Right ventricle myocardium superior (tissue), 1 donor: Measurements from ENCODE around the gene HRCT1. TPM values are rescaled to one million over a fixed set of nuclear protein-coding genes. Genes with fewer than 3 reads are reported as not detected.
"Not testable (repeated sequence)": the region's sequence is repeated elsewhere in the genome, so short reads cannot be mapped to it uniquely, and the experiment has no call there.

ENCODE experiments used
- ATAC-seq: fragments of 200-7000 bp; cut with Tn5 transposase; one replicate; pipeline ENCODE4 v1.9.1; 2020; ENCODE audit warnings: mild to moderate bottlenecking; ENCODE audit not compliant: poor library complexity
- DNase-seq: peaks from one replicate; pipeline ENCODE4 v3.0.0-alpha.2; 2020
- intact Hi-C: fragments of 100-400 bp; cut with DNase I; formaldehyde crosslinking; loops from one replicate; pipeline ENCODE4 v1.11.2; 2022
- total RNA-seq: library from RNA; stranded (reverse); fragmentation: NEBNext Ultra II Directional; extraction: Animal tissue kit (Norgen Biotek cat#: 25700); gene quantifications from one replicate; pipeline ENCODE4 v1.2.1, GENCODE V29; 2021
- donor health status: DM: no; HTN: yes; CAD: no; lungs with severe emphysema.

HRCT1 gene
- total RNA-seq, 1 donor from 2014 or later, result 7.4 TPM

GRCh38 chr9:35884908-35885307 lies 21.1 kb upstream of the HRCT1 start:
- intact Hi-C loops, result loop anchor here (10.0 kb wide), 1 partner anchor 240 kb away; no protein-coding TSS in a partner anchor

GRCh38 chr9:35891646-35892045 lies 14.4 kb upstream of the HRCT1 start:
- ATAC-seq (no peak), DNase-seq (no peak)
- intact Hi-C loops, result no loop called here

More at GRCh38 chr9:35884908-35885307, 21.1 kb upstream of the HRCT1 start:
- DNase-seq, ATAC-seq: not testable (repeated sequence)

GRCh38 chr9:35892051-35892450 lies 14.0 kb upstream of the HRCT1 start:
- DNase-seq (no peak), ATAC-seq (no peak)
- intact Hi-C loops, result no loop called here

GRCh38 chr9:35896570-35896969 lies 9.4 kb upstream of the HRCT1 start:
- intact Hi-C loops, result no loop called here
- DNase-seq (no peak), ATAC-seq (no peak)

GRCh38 chr9:35897376-35898099 lies 8.5 kb upstream of the HRCT1 start:
- ATAC-seq, intact Hi-C loops, DNase-seq: not testable (repeated sequence)

- DNase-seq, result no peak
- no peak for ATAC-seq
- intact Hi-C loops, result no loop called here
Measured at GRCh38 chr9:35898337-35898736, 7.7 kb upstream of the HRCT1 start.

- intact Hi-C loops, result no loop called here
- DNase-seq (no peak), ATAC-seq (no peak)
Measured at GRCh38 chr9:35899021-35899420, 7.0 kb upstream of the HRCT1 start.

GRCh38 chr9:35903049-35903448 lies 3.0 kb upstream of the HRCT1 start:
- no peak for DNase-seq
- intact Hi-C loops, result loop anchor here (5.0 kb wide), 1 partner anchor 119 kb away; no protein-coding TSS in a partner anchor
- ATAC-seq, result no peak

GRCh38 chr9:35904338-35904737 lies 1.7 kb upstream of the HRCT1 start:
- DNase-seq (no peak), ATAC-seq (no peak)
- intact Hi-C loops, result loop anchor here (5.0 kb wide), 1 partner anchor 118 kb away; no protein-coding TSS in a partner anchor

- intact Hi-C loops, result loop anchor here (5.0 kb wide), 1 partner anchor 37 kb away; no protein-coding TSS in a partner anchor
- ATAC-seq (no peak), DNase-seq (no peak)
Measured at GRCh38 chr9:35905051-35905781, 786 bp upstream of the HRCT1 start.

- ATAC-seq, result peak; percentile 57
- peak; percentile 80 for DNase-seq
- intact Hi-C loops, result loop anchor here (5.0 kb wide), 1 partner anchor 35 kb away; no protein-coding TSS in a partner anchor
Measured at GRCh38 chr9:35906923-35907699, 1.1 kb downstream of the HRCT1 start.

GRCh38 chr9:35907711-35908503 lies 1.9 kb downstream of the HRCT1 start:
- ATAC-seq, result peak; percentile 60
- intact Hi-C loops, result loop anchor here (5.0 kb wide), 1 partner anchor 34 kb away; no protein-coding TSS in a partner anchor
- peak; percentile 83 for DNase-seq

- intact Hi-C loops, result loop anchor here (5.0 kb wide), 1 partner anchor 34 kb away; no protein-coding TSS in a partner anchor
- DNase-seq (peak; percentile 71), ATAC-seq (peak; percentile 9)
Measured at GRCh38 chr9:35908504-35909125, 2.6 kb downstream of the HRCT1 start.

- ATAC-seq, result no peak
- intact Hi-C loops, result loop anchor here (5.0 kb wide), 1 partner anchor 33 kb away; no protein-coding TSS in a partner anchor
- peak; percentile 47 for DNase-seq
Measured at GRCh38 chr9:35909274-35909673, 3.3 kb downstream of the HRCT1 start, which contains the start of gene SPAAR. Gene SPAAR, plus strand, starts transcription at chr9:35909490. Its CDS starts 974 bp downstream, at chr9:35910464.

- intact Hi-C loops, result loop anchor here (5.0 kb wide), 1 partner anchor 32 kb away; no protein-coding TSS in a partner anchor
- DNase-seq, result peak; percentile 80
- ATAC-seq, result peak; percentile 5
Measured at GRCh38 chr9:35909687-35910612, 3.9 kb downstream of the HRCT1 start.

GRCh38 chr9:35910613-35911359 lies 4.8 kb downstream of the HRCT1 start:
- peak; percentile 50 for DNase-seq
- ATAC-seq, result no peak
- intact Hi-C loops, result no loop called here
